HepG2 (cell line): ENCODE results near the gene RSAD1. TPM values are rescaled to one million over a fixed set of nuclear protein-coding genes. Genes with fewer than 3 reads are reported as not detected.

Experiments
- AKAP8 ChIP-seq: sonication (generic); formaldehyde crosslinking; IDR thresholded peaks from 2 replicates; pipeline ENCODE4 v1.5.1; 2020; ENCODE audit warnings: mild to moderate bottlenecking, missing genetic modification reagents
- CBX2 ChIP-seq, 2 experiments: fragments of 200-600 bp in 1 of 2; sonication (generic); formaldehyde crosslinking in 1 of 2; IDR thresholded peaks; 2 replicates each; pipeline versions ENCODE4 v1.7.0 to v1.8.1; 2018 to 2022; ENCODE audit warnings: low read depth in 2 of 2, low read length in 1 of 2, mild to moderate bottlenecking in 1 of 2, missing genetic modification reagents in 1 of 2
- ERF ChIP-seq: IDR thresholded peaks from 2 replicates; pipeline ENCODE4 v1.6.1; 2018; ENCODE audit warnings: missing biosample characterization, missing genetic modification reagents
- HCFC1 ChIP-seq: fragments of 150-350 bp; IDR thresholded peaks from 2 replicates; pipeline ENCODE4 v1.6.1; 2014; ENCODE audit warnings: low read depth, low read length
- HES4 ChIP-seq: sonication (generic); formaldehyde crosslinking; IDR thresholded peaks from 2 replicates; pipeline ENCODE4 v1.9.0; 2021; ENCODE audit warnings: mild to moderate bottlenecking, missing genetic modification reagents, borderline replicate concordance
- HIVEP1 ChIP-seq: sonication (generic); formaldehyde crosslinking; IDR thresholded peaks from 2 replicates; pipeline ENCODE4 v1.4.0; 2020; ENCODE audit warnings: mild to moderate bottlenecking, missing genetic modification reagents
- JARID2 ChIP-seq: sonication (generic); formaldehyde crosslinking; IDR thresholded peaks from 2 replicates; pipeline ENCODE4 v1.8.1; 2023; ENCODE audit warnings: missing genetic modification reagents, inconsistent platforms; ENCODE audit not compliant: insufficient replicate concordance
- MZF1 ChIP-seq: sonication (generic); formaldehyde crosslinking; IDR thresholded peaks from 2 replicates; pipeline ENCODE4 v1.8.1; 2023; ENCODE audit warnings: mild to moderate bottlenecking, missing genetic modification reagents, borderline replicate concordance
- PHF21A ChIP-seq: sonication (generic); formaldehyde crosslinking; IDR thresholded peaks from 2 replicates; pipeline ENCODE4 v1.5.0; 2020; ENCODE audit warnings: mild to moderate bottlenecking, missing genetic modification reagents
- REPIN1 ChIP-seq: sonication (generic); formaldehyde crosslinking; IDR thresholded peaks from 2 replicates; pipeline ENCODE4 v1.8.0; 2022; ENCODE audit warnings: missing genetic modification reagents, low read depth, mild to moderate bottlenecking, borderline replicate concordance
- SETDB1 ChIP-seq: sonication (generic); formaldehyde crosslinking; IDR thresholded peaks from 2 replicates; pipeline ENCODE4 v1.5.1; 2020; ENCODE audit warnings: missing genetic modification reagents, mild to moderate bottlenecking, borderline replicate concordance
- SNAPC2 ChIP-seq: sonication (generic); formaldehyde crosslinking; IDR thresholded peaks from 2 replicates; pipeline ENCODE4 v1.8.1; 2022; ENCODE audit warnings: mild to moderate bottlenecking, missing genetic modification reagents
- TBX3 ChIP-seq: fragments of 450-650 bp; IDR thresholded peaks from 2 replicates; pipeline ENCODE4 v1.6.1; 2017; ENCODE audit warnings: antibody characterized with exemption, mild to moderate bottlenecking, inconsistent platforms, borderline replicate concordance
- TEAD2 ChIP-seq: sonication (generic); formaldehyde crosslinking; IDR thresholded peaks from 2 replicates; pipeline ENCODE4 v1.9.0; 2021; ENCODE audit warnings: missing genetic modification reagents
- ZMAT3 ChIP-seq: sonication (generic); formaldehyde crosslinking; conservative IDR thresholded peaks from 2 replicates; pipeline ENCODE4 v1.7.0; 2021; ENCODE audit warnings: missing genetic modification reagents
- ZNF12 ChIP-seq: sonication (generic); formaldehyde crosslinking; IDR thresholded peaks from 2 replicates; pipeline ENCODE4 v1.5.0; 2020; ENCODE audit warnings: missing genetic modification reagents
- ZNF17 ChIP-seq: sonication (generic); formaldehyde crosslinking; IDR thresholded peaks from 2 replicates; pipeline ENCODE4 v1.5.0; 2020; ENCODE audit warnings: mild to moderate bottlenecking, missing genetic modification reagents
- ZNF549 ChIP-seq: sonication (generic); formaldehyde crosslinking; IDR thresholded peaks from 2 replicates; pipeline ENCODE4 v1.5.0; 2020; ENCODE audit warnings: missing genetic modification reagents
- ZNF567 ChIP-seq: sonication (generic); formaldehyde crosslinking; IDR thresholded peaks from 2 replicates; pipeline ENCODE4 v1.8.1; 2023; ENCODE audit warnings: mild to moderate bottlenecking, missing genetic modification reagents, borderline replicate concordance
- ZSCAN20 ChIP-seq: sonication (generic); formaldehyde crosslinking; IDR thresholded peaks from 2 replicates; pipeline ENCODE4 v1.4.0; 2020; ENCODE audit warnings: missing genetic modification reagents, mild to moderate bottlenecking, borderline replicate concordance
- ZSCAN22 ChIP-seq: sonication (generic); formaldehyde crosslinking; IDR thresholded peaks from 2 replicates; pipeline ENCODE4 v1.4.0; 2020; ENCODE audit warnings: mild to moderate bottlenecking, missing genetic modification reagents
- polyA plus RNA-seq, 8 experiments: library from polyadenylated mRNA; depleted of rRNA in 3 of 8; stranded (reverse) in 7 of 8; unstranded in 1 of 8; fragments of >200 nt; fragmentation: Illumina TruSeq in 4 of 8; extraction: Trizol in 4 of 8; gene quantifications; 2 replicates each; pipeline versions ENCODE4 v1.2.1 to v1.2.3, GENCODE V29; 2011 to 2016; ENCODE audit warnings: low read depth in 4 of 8, missing spikeins in 1 of 8, mixed read lengths in 1 of 8; ENCODE audit not compliant: insufficient read depth in 1 of 8
- total RNA-seq, 5 experiments: library from RNA; depleted of rRNA; stranded (reverse); fragments of >200 nt; fragmentation: Illumina TruSeq; extraction: Trizol; gene quantifications; 2 replicates each; pipeline ENCODE4 v1.2.3, GENCODE V29; 2016; ENCODE audit warnings: low read depth in 1 of 5
- TF ChIP-seq, protein P1 (sequence below): sonication (generic); formaldehyde crosslinking; IDR thresholded peaks from 2 replicates; pipeline ENCODE4 v1.5.0; 2020; ENCODE audit warnings: missing genetic modification reagents
- TF ChIP-seq, protein P2 (sequence below): sonication (generic); formaldehyde crosslinking; IDR thresholded peaks from 2 replicates; pipeline ENCODE4 v1.8.0; 2023; ENCODE audit warnings: mild to moderate bottlenecking, missing genetic modification reagents
- TF ChIP-seq, protein P3 (sequence below): IDR thresholded peaks from 2 replicates; pipeline ENCODE4 v1.6.1; 2012; ENCODE audit warnings: low read depth, low read length, improper control_type of control experiment
- TF ChIP-seq, protein P4 (sequence below): sonication (generic); formaldehyde crosslinking; IDR thresholded peaks from 2 replicates; pipeline ENCODE4 v1.9.0; 2021; ENCODE audit warnings: missing genetic modification reagents, mild to moderate bottlenecking, borderline replicate concordance
- TF ChIP-seq, protein P5 (sequence below): sonication (generic); formaldehyde crosslinking; IDR thresholded peaks from 2 replicates; pipeline ENCODE4 v1.4.0; 2020; ENCODE audit warnings: mild to moderate bottlenecking, missing genetic modification reagents

Gene RSAD1
- total and polyA plus RNA-seq, 2 of the 13 experiments (the other 11 are each of a cell fraction or from before 2014, with no cell fraction given), result 22.7 to 27.7 TPM

DNA sequence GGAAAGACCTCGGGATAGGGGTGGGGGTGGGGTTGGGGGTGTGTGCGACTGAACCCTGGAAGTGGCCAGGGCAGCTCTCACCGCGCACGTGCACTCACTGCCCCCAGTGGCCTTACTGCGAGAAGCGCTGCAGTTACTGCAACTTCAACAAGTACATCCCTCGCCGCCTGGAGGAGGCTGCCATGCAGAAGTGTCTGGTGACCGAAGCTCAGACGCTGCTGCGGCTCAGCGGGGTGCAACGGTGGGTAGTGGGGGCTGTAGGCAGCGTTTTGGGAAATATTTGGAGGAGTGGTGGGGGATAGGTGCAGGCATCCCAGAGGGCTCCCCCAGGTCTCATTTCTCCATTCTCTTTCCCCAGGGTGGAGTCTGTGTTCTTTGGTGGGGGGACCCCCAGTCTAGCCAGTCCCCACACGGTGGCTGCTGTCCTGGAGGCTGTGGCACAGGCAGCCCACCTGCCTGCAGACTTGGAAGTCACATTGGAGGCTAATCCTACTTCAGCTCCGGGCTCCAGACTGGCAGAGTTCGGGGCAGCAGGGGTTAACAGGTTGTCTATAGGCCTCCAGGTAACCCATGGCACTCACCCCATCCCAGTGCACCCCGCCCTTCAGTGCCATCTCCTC lies 972 bp downstream of the RSAD1 start (continued):
- TF ChIP-seq, protein P1, sequence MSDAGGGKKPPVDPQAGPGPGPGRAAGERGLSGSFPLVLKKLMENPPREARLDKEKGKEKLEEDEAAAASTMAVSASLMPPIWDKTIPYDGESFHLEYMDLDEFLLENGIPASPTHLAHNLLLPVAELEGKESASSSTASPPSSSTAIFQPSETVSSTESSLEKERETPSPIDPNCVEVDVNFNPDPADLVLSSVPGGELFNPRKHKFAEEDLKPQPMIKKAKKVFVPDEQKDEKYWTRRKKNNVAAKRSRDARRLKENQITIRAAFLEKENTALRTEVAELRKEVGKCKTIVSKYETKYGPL (CRISPR knock-in tag), result no peak
- TF ChIP-seq JARID2 (CRISPR knock-in tag) (no peak), CBX2 (IDR thresholded peaks at IDR 0.05; ENCODE audit: low read depth, low read length) (no peak), CBX2 (CRISPR knock-in tag; IDR thresholded peaks at IDR 0.05; ENCODE audit: low read depth) (no peak), ZNF549 (CRISPR knock-in tag) (no peak), ZNF567 (no peak), ERF (CRISPR knock-in tag) (no peak), HCFC1 (no peak), ZMAT3 (CRISPR knock-in tag) (no peak), TEAD2 (no peak), SNAPC2 (CRISPR knock-in tag) (no peak), AKAP8 (CRISPR knock-in tag) (no peak), ZNF12 (CRISPR knock-in tag) (no peak; the same call in 1 of the 2 replicates), PHF21A (CRISPR knock-in tag) (no peak), MZF1 (CRISPR knock-in tag) (no peak), HIVEP1 (CRISPR knock-in tag) (0 out of 2 replicates have a peak, but pooled peaks have one; percentile 28), ZSCAN20 (CRISPR knock-in tag) (no peak), TBX3 (no peak), HES4 (no peak), ZSCAN22 (no peak), ZNF17 (CRISPR knock-in tag) (no peak), SETDB1 (CRISPR knock-in tag) (no peak), REPIN1 (0 out of 2 replicates have a peak, but pooled peaks have one; percentile 43)
- TF ChIP-seq, protein P2, sequence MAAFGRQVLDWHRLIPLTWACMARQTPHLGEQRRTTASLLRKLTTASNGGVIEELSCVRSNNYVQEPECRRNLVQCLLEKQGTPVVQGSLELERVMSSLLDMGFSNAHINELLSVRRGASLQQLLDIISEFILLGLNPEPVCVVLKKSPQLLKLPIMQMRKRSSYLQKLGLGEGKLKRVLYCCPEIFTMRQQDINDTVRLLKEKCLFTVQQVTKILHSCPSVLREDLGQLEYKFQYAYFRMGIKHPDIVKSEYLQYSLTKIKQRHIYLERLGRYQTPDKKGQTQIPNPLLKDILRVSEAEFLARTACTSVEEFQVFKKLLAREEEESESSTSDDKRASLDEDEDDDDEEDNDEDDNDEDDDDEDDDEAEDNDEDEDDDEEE (CRISPR knock-in tag), result no peak
- TF ChIP-seq, protein P3, sequence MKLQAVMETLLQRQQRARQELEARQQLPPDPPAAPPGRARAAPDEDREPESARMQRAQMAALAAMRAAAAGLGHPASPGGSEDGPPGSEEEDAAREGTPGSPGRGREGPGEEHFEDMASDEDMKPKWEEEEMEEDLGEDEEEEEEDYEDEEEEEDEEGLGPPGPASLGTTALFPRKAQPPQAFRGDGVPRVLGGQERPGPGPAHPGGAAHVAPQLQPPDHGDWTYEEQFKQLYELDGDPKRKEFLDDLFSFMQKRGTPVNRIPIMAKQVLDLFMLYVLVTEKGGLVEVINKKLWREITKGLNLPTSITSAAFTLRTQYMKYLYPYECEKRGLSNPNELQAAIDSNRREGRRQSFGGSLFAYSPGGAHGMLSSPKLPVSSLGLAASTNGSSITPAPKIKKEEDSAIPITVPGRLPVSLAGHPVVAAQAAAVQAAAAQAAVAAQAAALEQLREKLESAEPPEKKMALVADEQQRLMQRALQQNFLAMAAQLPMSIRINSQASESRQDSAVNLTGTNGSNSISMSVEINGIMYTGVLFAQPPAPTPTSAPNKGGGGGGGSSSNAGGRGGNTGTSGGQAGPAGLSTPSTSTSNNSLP, result no peak
- TF ChIP-seq, protein P4, sequence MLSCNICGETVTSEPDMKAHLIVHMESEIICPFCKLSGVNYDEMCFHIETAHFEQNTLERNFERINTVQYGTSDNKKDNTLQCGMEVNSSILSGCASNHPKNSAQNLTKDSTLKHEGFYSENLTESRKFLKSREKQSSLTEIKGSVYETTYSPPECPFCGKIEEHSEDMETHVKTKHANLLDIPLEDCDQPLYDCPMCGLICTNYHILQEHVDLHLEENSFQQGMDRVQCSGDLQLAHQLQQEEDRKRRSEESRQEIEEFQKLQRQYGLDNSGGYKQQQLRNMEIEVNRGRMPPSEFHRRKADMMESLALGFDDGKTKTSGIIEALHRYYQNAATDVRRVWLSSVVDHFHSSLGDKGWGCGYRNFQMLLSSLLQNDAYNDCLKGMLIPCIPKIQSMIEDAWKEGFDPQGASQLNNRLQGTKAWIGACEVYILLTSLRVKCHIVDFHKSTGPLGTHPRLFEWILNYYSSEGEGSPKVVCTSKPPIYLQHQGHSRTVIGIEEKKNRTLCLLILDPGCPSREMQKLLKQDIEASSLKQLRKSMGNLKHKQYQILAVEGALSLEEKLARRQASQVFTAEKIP (CRISPR knock-in tag), result no peak
- TF ChIP-seq, protein P5, sequence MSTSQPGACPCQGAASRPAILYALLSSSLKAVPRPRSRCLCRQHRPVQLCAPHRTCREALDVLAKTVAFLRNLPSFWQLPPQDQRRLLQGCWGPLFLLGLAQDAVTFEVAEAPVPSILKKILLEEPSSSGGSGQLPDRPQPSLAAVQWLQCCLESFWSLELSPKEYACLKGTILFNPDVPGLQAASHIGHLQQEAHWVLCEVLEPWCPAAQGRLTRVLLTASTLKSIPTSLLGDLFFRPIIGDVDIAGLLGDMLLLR, result peak; percentile 32; the same call in 1 of the 2 replicates
